ENCODE results near the gene LYVE1. TPM values are rescaled to one million over a fixed set of nuclear protein-coding genes. Genes with fewer than 3 reads are reported as not detected.

Gene LYVE1
- total RNA-seq (2022; extraction: Qiagen RNA extraction), result 0.20 to 0.77 TPM (median 0.48 TPM) in 5 replicates

GRCh38 chr11:10568486-10568941 lies at the start of gene LYVE1:
Gene LYVE1 (minus strand): TSS chr11:10568665. CDS start chr11:10568532, 133 bp downstream.

DNA sequence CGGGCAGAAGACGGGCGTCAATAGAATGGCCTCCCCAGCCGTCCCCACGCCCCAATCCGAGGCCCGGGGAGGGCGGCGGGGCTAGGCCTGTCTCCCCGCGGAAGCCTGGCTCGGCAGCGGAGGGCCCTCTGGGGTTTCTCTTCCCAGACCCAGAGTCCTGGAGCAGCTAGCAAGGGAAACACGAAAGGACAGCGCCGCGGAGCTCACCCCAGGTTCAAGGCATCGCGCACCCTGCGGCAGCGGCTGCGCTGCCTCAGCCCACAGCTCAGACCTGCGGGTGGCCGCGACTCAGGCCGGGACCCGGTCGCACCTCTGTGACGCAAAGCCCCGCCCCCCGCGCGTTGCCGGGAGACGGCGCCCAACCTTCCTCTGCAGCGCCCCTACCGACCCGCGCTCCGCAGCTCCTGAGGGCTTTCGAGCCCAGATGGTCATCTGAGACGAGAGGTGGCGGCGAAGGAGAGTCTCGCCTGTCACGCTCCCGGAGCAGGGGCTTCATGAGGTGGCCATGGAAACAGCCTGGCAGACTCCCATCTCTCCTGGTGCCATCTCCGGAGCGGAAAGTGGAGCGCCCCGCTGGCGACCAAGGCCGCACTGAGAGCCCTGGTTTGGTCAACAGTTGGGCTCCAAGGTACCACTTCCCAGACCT lies 27.4 kb downstream of the LYVE1 start, which contains the start of gene RNF141:
Gene RNF141 (minus strand): TSS at position 273 of the 646 bp plus-strand sequence. CDS start 7,029 bp downstream, outside the sequence.

Other genes with a start within 250 kb of the LYVE1 start
- 6.6 to 8.4 TPM (median 7.4 TPM) in 5 replicates for gene AMPD3, start 113.4 kb downstream of the LYVE1 start, total RNA-seq (2022; extraction: Qiagen RNA extraction)
- 18.1 to 31.2 TPM (median 25.8 TPM) in 5 replicates for gene RNF141, start 27.5 kb downstream of the LYVE1 start, total RNA-seq (2022; extraction: Qiagen RNA extraction)
- 0.05 to 0.13 TPM (median 0.08 TPM) in 4 of 5 replicates, not detected in the other for gene IRAG1, start 125.1 kb upstream of the LYVE1 start, total RNA-seq (2022; extraction: Qiagen RNA extraction)
- 21.2 to 24.7 TPM (median 23.8 TPM) in 5 replicates for gene CTR9, start 182.6 kb upstream of the LYVE1 start, total RNA-seq (2022; extraction: Qiagen RNA extraction)
- gene EIF4G2, start 240.3 kb upstream of the LYVE1 start, total RNA-seq (2022; extraction: Qiagen RNA extraction), result 515 to 804 TPM (median 579 TPM) in 5 replicates

All from A549 treated with Mapracorat at 1 μM for 4 hours (cell line).